Superior temporal gyrus (tissue), 1 donor: ENCODE measurements around the gene USH1C.

Experiments used
- DNase-seq: peaks from one replicate; pipeline ENCODE4 v3.0.0-alpha.2; 2016; ENCODE audit errors: extremely low spot score

Gene USH1C

DNA sequence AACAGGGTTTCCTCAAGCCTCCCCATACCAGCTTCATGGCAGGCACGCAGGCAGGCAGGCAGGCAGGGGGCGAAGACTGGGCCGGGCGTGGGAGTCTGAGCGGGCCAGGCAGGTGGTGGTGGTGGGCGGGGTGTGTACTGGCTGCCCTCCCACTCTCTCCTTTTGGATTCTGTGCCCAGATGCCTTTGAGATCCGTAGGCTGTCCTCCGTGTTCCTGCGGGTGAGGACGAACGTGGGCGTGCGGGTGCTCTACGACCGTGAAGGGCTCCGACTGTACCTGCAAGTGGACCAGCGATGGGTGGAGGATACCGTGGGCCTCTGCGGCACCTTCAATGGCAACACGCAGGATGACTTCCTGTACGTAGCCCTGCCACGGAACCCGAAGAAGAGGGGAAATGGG lies 25.8 kb upstream of the USH1C start:
- no peak for DNase-seq

DNA sequence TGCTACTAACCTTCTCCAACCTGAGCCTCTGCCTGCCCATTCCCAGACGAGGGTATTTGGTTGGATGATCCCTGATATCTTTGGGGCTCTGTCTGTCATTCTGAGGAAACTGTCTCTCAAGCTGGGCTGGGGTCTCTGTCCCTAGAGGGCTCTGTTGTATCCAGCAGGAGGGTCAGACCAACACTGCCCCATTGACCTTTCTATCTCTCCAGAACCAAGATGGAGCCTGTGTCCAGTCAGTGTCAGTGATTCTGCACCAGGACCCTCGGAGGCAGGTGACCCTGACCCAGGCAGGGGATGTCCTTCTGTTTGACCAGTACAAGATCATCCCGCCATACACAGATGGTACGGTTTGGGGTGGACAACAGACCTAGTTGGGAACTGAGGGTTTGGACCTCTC lies 24.7 kb upstream of the USH1C start:
- DNase-seq, result no peak

DNA sequence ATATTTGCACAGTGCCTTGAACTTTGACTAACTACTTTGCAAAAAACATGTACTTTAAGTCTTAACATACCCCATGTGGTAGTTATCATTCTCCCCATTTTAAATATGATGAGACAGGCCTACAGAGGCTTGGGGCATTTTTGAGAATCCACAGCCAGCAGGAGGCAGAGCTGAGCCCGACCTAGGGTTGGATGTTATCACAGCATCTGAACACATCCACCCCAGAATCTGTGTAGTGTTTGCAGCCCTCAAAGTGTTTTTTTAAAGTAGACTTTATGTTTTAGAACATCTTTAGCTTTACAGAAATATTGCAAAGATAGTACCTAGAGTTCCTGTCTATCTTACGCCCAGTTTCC lies 20.4 kb upstream of the USH1C start:
- no peak for DNase-seq

DNA sequence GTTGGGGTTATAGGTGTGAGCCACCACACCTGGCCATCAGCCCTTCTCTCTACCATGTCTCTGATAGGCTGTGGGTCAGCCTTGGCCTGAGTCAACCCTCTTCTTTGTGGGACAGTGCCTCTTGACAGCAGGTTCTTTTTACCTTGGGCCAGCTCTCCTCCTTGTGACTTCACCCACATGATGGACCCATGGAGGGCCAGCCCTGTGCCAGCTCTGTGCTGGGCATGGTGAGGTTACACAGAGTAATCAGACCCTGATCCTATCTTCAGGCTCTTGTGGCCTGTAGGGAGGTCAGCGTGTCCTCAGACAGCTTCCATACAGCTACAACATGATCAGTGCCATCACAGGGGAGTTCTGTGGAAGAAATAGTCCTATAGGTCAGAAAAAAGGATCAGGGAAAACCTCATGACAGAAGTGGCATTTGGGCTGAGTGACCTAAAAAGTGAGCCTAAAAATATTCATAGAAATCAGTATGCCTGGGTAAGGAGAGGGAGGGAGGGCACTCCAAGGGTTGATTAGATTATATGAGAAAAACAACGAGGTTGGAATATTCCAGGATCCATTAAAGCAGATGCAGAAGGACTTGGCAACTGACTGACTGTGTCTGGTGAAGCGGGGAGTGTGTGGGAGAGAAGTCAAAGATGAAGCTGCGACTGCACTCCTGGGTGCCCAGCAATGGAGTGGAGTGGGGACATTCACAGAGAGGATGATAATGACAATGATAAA lies 19.9 kb upstream of the USH1C start:
- DNase-seq, result no peak

DNA sequence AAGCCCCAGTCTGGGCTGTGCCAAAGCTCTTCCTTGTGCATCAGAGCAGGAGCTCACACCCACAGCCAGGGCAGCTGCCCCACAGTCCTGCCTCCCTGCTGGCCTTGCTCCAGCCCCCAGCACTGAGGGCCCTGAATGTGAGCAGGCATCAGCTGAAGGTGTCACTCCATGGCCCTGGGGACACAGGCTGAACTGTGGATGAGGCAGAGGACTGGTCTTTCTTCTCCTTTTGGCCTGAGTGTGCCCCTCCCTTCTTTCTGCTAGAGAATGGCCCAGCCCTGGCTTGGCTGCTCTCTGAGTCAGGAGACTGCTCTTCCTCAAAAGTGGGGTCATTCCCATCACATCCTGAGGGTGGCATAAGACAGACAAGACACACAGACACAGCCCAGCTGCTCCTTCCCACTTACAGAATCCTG lies 19.0 kb upstream of the USH1C start:
- DNase-seq, result no peak

DNA sequence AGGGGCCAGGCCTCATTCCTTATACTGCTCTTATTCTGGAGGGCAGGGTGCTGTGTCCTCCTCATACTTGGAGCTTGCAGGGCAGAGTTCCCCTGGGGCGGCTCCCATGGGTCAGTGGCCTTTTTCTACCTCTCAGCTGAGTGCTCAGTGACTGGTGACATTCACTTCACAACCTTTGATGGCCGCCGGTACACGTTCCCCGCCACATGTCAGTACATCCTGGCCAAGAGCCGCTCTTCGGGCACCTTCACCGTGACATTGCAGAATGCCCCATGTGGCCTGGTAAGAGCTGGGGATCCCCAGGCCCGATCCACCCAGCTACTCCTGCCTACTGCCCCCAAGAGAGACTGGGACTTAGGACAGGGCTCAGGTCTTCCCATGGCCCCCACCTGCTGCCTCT lies 17.3 kb upstream of the USH1C start:
- no peak for DNase-seq

DNA sequence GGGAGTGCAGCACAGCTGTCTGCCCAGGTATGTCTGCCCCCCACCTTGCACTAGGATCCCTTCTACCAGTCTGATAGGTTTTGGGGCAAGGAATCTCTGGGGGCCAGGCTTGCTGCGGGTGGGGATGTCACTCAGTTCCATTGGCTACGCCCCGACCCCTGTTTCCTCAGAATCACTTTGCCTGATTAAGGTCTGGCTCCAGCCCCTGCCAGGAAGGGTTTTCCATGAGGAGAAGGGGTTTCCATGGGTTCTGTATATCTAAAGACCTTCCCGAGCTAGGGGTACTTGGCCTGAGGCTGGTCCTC lies 16.8 kb upstream of the USH1C start:
- DNase-seq, result no peak

DNA sequence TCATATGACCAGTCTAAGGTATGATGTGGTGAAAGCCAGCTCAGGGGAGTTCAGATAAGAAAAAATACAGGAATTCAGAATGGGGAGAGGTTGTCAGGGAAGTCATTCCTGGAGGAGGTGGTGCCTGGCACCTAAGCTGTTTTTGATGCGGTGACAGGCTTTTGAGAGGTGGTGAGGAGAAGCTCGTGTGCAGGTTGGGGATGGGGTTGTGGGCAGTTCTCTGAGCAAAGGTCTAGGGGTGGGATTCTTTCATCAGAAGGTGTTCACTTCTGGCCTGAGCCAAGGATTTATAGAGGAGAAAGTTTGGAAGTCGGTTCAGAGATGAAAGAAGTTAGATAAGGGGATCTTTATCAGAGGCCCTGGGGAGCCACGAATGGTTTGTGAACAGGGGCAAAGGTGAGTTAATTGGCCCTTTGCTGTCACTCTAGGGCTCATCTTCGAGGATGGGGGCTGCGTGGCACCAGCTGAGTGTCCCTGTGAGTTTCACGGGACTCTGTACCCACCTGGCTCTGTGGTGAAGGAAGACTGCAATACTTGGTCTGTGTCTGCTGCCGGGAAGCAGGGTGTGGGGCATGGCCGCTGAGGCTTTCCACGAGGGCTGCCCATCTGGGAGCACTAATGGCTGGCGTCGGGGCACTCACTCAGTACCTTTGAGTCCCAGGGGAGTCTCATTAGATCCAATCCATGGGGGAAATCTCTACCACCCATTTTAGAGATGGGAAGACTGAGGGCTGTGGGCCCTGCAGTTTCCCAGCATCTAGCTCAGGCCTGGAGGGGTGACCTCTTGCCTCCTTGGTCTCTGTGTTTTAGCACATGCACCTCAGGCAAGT lies 16.3 kb upstream of the USH1C start:
- no peak for DNase-seq

DNA sequence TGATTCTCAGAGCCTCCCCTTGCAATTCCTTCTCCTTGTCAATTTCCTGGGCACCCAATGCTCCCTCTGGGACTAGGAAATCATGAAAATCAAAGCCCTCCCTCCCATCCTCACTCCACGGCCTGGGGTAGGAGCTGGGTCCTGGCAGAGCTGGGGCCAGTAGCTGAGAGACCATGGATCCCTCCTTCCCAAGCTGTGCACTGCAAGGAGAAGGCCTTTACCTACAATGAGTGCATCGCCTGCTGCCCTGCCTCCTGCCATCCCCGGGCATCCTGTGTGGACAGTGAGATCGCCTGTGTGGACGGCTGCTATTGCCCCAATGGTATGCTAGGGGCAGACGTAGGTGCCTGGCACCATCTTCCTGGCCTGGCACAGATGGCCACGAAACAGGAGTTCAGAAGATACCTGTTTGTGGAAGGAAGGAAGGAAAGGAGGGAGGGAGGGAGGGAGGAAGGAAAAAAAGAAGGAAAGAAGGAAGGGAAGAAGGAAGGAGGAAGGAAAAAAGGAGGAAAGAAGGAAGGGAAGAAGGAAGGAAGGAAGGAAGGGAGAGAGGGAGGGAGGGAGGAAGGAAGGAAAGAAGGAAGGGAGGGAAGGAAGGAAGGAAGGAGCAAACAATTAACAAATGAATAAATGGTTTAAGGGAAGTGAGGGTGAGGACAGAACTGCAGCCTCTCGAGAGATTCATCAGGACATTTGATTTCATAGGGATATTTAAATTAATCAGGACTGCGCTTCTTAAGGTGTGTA lies 15.3 kb upstream of the USH1C start:
- no peak for DNase-seq

DNA sequence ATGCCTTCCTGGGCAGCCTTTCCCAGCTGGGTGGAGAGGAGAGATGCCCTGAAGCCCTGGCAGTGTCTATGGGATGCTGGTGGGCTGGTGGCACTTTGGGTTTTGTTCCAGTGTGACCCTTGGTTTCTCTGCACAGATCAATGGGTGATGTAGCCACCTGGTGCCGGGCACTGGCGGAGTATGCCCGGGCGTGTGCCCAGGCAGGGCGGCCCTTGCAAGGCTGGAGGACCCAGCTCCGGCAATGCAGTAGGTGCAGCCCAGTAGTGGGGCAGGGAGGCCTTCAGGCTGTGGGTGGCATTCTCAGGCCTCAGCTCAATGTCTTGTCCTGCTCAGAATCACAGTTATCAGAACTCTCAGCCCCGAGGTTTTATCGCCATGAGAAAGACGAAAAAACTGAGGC lies 14.7 kb upstream of the USH1C start:
- DNase-seq, result no peak

DNA sequence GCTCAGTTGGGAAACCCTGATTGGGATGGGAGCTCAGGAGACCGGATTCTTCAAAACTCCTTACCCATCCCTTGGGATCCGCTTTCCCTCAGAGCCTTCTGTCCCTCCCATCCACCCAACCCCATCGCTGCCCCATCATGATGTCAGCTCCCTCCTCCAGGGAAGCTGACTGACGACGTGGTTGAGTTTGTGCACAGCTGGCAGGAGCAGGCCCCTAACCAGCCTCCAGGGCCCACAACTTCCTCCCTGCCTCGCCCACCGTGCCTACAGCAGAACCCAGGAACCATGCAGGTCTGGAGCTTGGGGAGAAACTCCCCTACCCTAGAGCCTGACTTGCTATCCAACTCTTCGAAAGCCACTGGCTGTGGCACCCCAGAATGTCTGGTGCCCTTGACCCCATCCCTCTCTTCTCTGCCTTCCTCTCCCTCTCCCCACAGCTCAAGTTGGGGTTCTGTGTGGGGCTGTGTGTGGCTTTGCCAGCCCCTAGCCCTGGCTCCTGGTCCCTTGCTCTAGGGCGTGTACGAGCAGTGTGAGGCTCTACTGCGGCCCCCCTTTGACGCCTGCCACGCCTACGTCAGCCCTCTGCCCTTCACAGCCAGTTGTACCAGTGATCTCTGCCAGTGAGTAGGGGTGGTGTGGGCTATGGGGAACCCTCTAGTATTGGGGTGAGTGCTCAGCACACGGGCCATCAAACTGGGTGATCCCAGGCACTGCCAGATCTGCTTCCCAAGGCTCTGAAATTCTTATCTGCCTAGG lies 14.0 kb upstream of the USH1C start:
- no peak for DNase-seq

DNA sequence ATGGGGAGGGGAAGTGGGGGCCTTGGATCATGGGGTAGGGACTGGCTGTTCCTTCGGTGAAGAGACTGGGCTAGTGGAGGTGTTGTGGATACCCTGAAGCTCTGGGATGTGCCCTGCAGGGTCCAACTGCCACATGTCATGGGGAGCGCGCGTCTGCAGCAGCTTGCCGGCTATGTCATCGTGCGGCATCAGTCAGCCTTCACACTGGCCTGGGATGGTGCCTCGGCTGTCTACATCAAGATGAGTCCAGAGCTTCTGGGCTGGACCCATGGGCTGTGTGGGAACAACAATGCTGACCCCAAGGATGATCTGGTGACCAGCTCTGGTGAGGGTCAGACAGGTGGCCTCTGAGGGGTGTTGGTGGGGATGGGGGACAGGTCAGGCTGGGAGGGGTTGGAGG lies 12.8 kb upstream of the USH1C start:
- no peak for DNase-seq

DNA sequence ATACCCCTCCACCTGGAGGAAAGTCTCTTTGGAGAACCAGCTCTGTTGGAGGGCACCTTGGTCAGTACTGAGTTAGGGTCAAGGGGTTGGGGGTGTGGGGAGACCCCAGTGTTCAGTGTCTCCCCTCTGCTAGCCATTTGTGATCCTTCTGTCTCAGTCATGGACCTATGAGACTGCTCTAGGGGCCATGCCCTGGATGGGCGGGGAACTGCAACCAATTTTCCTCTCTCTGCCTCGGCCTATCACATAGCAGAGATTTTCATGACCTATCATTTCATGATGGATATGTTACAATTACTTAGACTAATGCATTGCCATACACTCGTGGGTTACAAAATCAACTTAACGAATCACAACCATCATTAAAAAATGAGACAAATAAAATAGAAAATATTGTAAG lies 10.3 kb upstream of the USH1C start:
- DNase-seq, result no peak

DNA sequence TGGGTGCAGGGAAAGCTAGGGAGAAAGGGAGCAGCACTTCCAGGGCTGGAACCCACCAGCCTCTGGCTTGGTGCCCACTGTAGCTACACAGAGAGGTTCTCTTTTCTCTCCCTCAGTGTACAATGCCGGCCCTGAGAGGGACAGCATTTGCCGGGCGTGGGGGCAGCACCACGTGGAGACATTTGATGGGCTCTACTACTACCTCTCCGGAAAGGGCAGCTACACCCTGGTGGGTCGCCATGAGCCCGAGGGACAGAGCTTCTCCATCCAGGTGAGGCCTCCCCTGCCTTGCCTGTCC lies 9.0 kb upstream of the USH1C start:
- no peak for DNase-seq

DNA sequence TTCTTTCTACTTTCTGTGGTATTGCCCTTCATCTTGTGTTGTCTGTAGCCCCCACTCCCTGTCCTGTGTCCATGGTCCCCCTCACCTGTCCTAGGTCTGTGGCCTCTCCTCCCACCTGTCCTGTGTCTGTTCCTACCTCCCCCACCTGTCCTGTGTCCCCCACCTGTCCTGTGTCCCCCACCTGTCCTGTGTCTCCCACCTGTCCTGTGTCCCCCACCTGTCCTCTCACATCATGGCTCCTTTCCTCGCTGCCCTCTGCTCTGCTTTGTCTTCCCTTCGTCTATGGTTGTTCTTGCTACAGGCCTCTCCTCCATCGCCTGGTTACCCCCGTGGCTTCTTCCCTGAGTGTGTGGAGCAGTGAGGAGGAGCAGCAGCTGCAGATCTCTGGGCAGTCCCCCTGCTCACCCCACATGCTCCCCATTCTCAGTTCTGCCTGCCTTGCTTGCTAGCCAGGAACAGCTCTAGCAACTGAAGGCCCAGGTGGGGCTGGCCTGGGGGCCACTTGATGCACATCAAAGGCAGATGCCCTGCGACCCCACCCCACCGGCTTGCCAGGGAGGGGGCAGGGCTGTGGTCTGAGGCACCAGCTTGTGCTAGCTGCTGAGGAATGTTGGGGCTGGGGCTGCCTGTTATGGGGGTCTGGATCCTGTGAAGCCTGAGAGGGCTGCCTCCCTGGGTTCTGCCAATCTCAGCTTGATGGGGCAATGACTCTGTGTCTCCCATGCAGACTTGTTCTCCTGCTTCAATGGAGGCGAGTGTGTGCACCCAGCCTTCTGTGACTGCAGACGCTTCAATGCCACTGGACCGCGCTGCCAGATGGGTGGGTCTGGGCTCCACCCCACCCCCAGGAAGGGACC lies 8.4 kb upstream of the USH1C start:
- DNase-seq, result no peak

DNA sequence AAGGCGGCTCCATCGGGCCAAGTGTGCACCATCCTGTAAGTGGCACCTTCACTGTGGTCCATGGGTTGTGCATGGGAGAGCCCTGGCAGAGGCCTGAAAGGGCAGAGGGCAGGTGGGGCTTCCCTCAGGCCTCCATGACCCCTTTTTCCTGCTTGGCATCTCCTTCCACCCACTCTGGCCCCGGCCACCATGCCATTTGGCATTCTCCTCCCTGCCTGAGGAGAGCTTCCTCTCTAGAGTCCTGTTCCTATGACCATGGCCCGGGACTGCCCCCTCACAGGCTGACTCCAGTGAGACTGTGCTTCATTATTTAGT lies 7.8 kb upstream of the USH1C start:
- no peak for DNase-seq

DNA sequence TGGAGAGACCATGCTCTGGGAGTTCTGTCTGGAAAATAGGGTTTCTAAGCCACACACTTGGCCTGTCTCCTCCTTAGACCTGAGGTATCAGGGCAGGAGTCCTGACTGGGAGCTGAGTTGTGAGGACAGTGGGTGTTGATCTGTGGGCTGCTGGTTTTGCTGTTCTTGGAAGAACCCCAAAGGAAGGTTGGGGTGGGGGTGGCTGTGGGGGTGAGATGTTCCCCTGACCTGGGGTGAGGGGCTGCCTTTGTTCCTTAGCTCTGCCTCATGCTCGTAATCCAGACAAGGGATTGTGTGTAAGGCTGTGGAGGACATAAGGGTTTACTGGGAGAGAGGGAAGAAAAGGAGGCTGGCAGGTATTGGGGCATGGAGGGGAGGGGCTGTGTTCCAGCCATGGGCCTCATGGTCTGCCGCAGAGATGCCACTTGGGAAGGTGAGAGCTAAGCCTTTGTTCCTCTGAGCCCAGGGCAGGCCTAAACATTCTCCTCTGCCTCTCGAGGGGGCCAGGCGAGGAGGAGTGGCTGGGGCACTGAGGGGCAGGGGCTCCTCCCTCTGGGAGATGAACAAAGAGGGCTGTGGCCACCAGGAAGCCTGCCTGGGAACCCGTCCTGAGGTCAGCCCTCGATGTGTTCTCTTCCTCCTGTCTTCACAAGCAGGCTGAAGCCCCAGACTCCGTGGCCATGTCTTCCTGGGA lies 7.3 kb upstream of the USH1C start:
- DNase-seq, result no peak

DNA sequence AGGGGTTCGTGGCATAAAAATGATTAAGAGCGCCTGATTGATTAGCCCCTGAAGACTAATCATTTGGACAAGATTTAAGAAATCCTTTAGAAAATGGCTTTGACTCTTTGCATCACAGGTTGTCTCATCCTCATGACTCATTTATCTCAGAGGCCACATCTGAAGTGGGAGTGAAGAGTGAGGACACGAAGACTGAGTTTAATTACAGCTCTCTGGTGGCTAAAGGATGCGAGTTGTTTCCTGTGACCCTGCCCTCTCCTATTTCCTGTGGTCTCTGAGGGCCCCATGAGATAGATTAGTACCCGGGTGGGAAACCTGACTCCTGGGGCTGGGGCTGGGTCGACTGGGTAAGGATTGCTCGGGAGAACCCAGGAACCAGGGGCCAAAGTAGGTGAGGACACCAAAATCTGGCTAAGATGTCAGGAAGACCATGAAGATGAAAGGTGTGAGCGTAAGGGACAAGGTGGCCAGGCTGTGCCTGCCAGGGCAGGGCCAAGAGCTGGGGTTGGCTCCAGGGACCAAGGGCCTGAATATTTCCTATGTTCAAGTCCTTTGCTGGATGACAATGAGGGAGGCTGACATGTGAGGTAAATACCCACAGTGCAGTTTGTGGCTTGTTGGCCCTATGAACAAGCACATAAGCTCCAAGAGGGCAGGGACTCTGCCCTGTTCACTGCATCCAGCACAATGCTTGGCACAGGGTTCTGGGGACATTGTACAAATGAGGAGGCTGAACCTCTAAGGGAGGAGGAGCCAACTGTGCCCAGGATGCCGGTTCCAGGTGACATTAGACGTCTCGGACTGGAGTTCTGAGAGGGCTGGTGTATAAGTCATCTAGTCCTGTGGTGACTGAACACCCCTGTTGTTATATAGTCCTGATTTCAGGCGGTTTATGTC lies 6.5 kb upstream of the USH1C start:
- no peak for DNase-seq

DNA sequence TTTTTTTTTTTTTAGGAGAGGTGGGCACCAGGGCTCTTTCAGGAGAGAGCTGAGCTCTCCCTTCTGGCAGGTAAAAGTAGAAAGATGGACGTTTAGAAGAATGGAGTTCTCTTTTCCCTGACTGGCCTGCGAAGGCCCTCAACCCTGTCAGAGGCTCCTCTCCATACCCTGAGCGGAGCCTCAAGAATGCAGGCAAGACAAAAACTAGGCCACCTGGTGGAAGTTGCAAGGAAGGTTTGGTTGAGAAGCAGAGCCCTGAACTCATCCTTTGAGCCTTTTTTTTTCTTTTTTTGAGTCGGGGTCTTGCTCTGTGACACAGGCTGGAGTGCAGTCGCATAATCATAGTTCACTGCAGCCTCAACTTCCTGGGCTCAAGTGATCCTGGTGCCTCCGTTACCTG lies 4.2 kb upstream of the USH1C start:
- DNase-seq, result no peak

DNA sequence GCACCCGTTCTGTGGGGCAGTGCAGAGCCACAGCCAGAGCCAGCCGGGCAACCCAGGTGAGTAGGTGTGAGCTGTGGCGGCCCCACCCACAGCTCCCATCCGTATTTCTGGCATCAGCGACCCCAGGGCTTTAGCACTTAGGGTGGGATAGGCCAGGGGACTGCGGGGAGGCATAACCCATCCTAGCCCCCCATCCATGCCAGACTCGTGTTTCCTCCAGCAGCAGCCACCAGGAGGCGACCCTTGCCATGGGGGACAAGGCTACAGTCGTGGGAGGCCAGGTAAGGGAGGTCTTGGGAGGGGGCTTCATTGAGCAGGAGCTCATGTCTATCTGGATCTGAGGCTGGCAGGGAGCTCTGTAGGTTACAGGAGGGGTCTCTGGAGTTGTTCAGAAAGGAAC lies 3.7 kb upstream of the USH1C start:
- DNase-seq, result no peak
